ENCODE data around the gene CD55.

DNA sequence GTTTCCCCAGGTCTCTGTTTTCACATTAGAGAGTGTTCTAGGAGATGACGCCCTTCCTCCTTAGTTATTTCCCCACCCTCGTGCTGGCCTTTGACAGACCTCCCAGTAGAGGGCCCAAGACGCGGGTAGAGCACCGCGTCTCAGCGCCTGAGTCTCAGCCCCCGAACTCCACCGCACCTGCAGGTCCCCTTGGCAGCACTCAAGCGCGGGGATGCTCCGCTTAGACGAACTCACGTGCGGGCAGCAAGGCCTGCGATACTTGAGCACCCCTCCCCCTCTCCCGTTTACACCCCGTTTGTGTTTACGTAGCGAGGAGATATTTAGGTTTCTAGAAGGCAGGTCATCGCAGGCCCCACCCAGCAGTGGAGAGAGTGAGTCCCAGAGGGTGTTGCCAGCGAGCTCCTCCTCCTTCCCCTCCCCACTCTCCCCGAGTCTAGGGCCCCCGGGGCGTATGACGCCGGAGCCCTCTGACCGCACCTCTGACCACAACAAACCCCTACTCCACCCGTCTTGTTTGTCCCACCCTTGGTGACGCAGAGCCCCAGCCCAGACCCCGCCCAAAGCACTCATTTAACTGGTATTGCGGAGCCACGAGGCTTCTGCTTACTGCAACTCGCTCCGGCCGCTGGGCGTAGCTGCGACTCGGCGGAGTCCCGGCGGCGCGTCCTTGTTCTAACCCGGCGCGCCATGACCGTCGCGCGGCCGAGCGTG, at the start of gene CD55:
- TF ChIP-seq, protein P1, sequence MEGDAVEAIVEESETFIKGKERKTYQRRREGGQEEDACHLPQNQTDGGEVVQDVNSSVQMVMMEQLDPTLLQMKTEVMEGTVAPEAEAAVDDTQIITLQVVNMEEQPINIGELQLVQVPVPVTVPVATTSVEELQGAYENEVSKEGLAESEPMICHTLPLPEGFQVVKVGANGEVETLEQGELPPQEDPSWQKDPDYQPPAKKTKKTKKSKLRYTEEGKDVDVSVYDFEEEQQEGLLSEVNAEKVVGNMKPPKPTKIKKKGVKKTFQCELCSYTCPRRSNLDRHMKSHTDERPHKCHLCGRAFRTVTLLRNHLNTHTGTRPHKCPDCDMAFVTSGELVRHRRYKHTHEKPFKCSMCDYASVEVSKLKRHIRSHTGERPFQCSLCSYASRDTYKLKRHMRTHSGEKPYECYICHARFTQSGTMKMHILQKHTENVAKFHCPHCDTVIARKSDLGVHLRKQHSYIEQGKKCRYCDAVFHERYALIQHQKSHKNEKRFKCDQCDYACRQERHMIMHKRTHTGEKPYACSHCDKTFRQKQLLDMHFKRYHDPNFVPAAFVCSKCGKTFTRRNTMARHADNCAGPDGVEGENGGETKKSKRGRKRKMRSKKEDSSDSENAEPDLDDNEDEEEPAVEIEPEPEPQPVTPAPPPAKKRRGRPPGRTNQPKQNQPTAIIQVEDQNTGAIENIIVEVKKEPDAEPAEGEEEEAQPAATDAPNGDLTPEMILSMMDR (IDR thresholded peaks at IDR 0.05) = no peak
- peak; percentile 9 for TF ChIP-seq EP300 (IDR thresholded peaks at IDR 0.05)
- peak in 1 of 4 donors; percentile 71 for TF ChIP-seq POLR2A (IDR thresholded peaks at IDR 0.05)
